Mucosa of rectum (tissue), 2 donors: ENCODE measurements around the gene TMEM89.

Source experiments
- H3K27ac ChIP-seq, 2 donors: one replicate each; pipeline ENCODE4 v1.7.0; 2013; ENCODE audit warnings: inconsistent platforms in 2 of 2, low read depth in 2 of 2, low read length in 2 of 2
- H3K27me3 ChIP-seq, 2 donors: one replicate each; pipeline ENCODE4 v1.7.0; 2013; ENCODE audit warnings: low read length in 2 of 2; ENCODE audit not compliant: control insufficient read depth in 2 of 2, insufficient read depth in 2 of 2
- H3K36me3 ChIP-seq, 2 donors: one replicate each; pipeline ENCODE4 v1.7.0; 2013; ENCODE audit warnings: low read length in 2 of 2; ENCODE audit not compliant: control insufficient read depth in 2 of 2, insufficient read depth in 2 of 2
- H3K4me1 ChIP-seq, 2 donors: one replicate each; pipeline ENCODE4 v1.7.0; 2013; ENCODE audit warnings: low read length in 2 of 2, mild to moderate bottlenecking in 1 of 2; ENCODE audit not compliant: control insufficient read depth in 2 of 2, insufficient read depth in 2 of 2
- H3K4me3 ChIP-seq, 2 donors: one replicate each; pipeline ENCODE4 v1.7.0; 2013; ENCODE audit warnings: low read length in 2 of 2
- H3K9ac ChIP-seq, 2 donors: one replicate each; pipeline ENCODE4 v1.7.0; 2013; ENCODE audit warnings: low read length in 2 of 2, low read depth in 1 of 2, mild to moderate bottlenecking in 1 of 2
- H3K9me3 ChIP-seq, 2 donors: one replicate each; pipeline ENCODE4 v1.7.0; 2013; ENCODE audit warnings: low read length in 2 of 2; ENCODE audit not compliant: control insufficient read depth in 2 of 2
- donor health status: healthy.
- donor health status: Normal muscosa, but diverticular disease.

TMEM89 gene

DNA sequence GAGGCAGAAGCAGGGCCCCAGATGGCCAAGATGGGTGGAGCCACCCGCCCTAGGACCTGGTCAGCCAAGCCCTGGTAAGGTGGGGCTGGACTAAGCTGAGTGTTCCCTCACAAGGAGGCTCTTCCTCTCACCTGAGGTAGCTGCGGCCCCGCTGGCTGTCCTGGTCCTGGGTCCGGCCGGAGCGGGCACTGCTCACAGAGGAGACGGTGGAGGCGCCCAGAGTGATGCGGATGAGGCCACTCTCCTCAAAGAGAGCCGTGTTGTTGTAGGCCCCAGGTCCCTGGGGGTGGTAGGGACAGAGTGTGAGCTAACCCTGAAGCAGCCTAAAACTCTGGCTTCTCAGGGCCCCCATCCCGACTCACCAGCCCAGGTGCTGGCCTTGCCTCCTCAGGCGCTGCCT lies 21.0 kb upstream of the TMEM89 start:
- H3K4me1 ChIP-seq, result no peaks in the 10 kb centered on the region
- H3K36me3 ChIP-seq, result no peaks in the 10 kb centered on the region
- no peaks in the 10 kb centered on the region for H3K9me3 ChIP-seq
- H3K27me3 ChIP-seq, result no peaks in the 10 kb centered on the region
- H3K4me3 ChIP-seq, result no peak overlapping the region
- H3K27ac ChIP-seq, result no peak overlapping the region
- H3K9ac ChIP-seq, result no peak overlapping the region

DNA sequence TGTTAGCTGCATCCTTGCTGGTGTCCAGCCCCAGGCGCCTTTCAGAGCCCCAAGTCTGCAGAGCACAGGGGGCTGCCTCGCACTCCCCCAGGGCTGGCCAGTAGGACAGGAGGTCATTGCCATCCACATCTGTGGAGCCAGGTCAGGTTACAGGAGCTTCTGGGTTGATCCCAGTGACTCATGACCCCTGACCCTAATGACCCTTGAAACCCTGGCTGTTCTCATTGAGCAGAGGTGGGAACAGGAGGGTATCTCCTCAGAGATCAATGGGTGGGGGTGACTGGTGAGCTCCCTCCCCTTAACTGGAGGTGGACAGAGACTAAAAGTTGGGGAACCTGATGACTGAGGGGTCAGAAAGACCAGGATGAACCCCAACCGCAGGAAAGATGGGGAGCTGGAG lies 19.8 kb upstream of the TMEM89 start:
- no peaks in the 10 kb centered on the region for H3K36me3 ChIP-seq
- H3K9me3 ChIP-seq, result no peaks in the 10 kb centered on the region

DNA sequence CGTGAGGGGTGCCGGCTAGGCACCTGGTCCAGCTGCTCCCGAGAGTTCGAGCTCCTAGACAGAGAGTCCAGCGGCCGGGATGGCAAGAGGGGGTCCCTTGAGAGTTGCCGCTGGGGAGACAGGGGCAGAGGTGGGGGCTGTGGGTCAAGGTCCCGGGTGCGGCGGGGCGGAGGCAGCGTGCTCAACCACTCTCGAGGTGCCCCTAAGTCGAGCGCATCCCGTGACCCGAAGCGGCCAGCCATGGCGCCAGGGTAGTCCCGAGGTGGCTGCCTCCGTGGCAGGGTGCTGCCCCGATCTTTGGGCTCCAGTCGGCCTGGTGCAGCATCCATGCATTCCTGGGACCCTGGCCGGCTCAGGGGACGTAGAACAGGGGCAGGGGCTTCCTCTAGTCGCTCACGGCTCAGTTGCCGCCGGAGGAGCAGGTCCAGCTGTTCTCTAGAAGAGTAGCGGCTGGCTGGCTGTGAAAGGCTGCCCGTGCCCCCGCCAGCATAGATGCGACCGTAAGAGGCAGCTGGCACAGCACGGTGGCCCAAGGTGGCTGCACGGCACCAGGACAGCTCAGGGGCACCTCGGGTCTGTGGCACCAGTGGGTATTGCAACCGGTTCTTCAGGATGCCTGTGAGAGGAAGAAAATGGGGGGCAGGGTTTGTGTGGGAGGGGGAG lies 18.5 kb upstream of the TMEM89 start:
- no peaks in the 10 kb centered on the region for H3K36me3 ChIP-seq
- H3K27ac ChIP-seq, result no peak overlapping the region
- no peak overlapping the region for H3K9ac ChIP-seq
- H3K9me3 ChIP-seq, result no peaks in the 10 kb centered on the region
- H3K4me1 ChIP-seq, result peaks cover 7 to 9% of the 10 kb centered on the region in 2 donors
- no peak overlapping the region for H3K4me3 ChIP-seq
- no peaks in the 10 kb centered on the region for H3K27me3 ChIP-seq

More for the DNA sequence above, 19.8 kb upstream of the TMEM89 start:
- H3K9ac ChIP-seq, result no peak overlapping the region
- H3K4me3 ChIP-seq, result no peak overlapping the region
- no peaks in the 10 kb centered on the region for H3K27me3 ChIP-seq
- H3K27ac ChIP-seq, result no peak overlapping the region
- H3K4me1 ChIP-seq, result peaks cover 0 to under 1% of the 10 kb centered on the region in 2 donors

GRCh38 chr3:48637305-48637704 lies 15.7 kb upstream of the TMEM89 start:
- H3K9ac ChIP-seq, result no peak overlapping the region
- no peak overlapping the region for H3K4me3 ChIP-seq
- peaks cover 17 to 19% of the 10 kb centered on the region in 2 donors for H3K4me1 ChIP-seq
- H3K9me3 ChIP-seq, result no peaks in the 10 kb centered on the region
- H3K27me3 ChIP-seq, result no peaks in the 10 kb centered on the region
- H3K36me3 ChIP-seq, result peaks cover 11 to 12% of the 10 kb centered on the region in 2 donors
- no peak overlapping the region for H3K27ac ChIP-seq

DNA sequence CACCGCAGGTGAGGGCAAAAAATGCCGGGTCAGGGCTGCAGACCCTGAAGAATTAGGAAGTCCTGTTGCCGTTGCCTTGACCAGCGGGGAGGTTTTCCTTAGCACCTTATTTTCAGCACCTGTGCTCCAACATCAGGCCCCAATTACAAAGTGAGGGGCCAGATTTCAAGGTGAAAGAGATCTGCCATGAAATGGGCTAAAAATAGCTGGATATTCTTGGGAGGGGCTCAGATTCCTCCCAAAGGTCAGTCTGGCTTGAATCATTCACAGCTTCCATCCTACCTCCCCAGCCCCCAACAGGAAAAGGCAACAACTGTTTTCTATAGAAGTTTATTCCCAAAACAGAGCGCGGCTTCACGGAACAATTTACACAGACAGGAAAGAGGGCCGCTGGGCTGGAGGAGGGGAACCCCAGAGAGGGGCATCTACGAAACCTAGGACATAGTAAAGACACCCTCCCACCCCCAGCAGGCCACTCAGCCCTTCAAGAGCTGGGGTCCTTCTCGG lies 14.6 kb upstream of the TMEM89 start:
- no peaks in the 10 kb centered on the region for H3K9me3 ChIP-seq
- peaks cover 19 to 22% of the 10 kb centered on the region in 2 donors for H3K36me3 ChIP-seq
- H3K27ac ChIP-seq, result peak overlapping the region; percentile 81 to 82
- peak overlapping the region; percentile 75 to 76 for H3K9ac ChIP-seq
- H3K27me3 ChIP-seq, result no peaks in the 10 kb centered on the region
- peak overlapping the region; percentile 68 to 84 for H3K4me3 ChIP-seq
- H3K4me1 ChIP-seq, result peaks cover 17 to 19% of the 10 kb centered on the region in 2 donors

DNA sequence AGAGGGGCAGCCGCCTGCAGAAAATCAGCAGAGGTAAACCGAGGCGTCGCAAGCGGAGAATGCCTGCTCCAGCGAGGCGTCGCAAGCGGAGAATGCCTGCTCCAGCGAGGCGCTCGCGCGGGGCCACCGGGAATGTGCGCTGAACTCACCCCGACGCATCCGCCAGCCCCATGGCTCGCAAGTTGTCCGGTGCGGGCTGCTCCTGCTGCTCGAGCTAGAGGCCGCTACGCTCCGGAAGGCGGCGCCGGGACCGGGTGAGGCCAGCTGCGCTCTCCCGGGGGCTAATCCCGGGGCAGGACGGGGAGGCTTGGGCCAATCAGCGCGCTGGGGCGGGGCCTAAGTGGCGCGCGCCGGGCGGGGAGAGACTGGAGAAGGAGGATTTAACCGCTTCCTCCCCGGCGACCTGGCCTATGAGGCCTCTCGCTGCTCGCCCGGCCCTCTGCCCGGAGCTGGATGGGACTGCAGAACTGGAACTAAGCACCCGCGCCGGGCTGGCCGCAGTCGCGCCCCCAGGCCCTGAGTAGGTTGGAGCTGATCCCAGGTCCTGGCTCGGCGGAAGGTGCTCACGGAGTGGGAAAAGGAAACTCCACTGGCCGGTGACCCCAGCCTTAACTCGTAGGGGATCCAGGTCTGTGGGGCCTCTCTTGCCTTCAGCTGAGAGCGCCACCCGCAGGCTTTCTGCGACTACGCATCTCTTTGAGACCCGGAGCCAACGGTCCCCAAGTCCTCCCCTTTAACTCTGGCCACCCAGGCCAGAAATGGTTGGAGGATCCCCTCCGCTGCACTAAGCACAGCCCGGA lies 13.9 kb upstream of the TMEM89 start, which contains the start of gene SLC26A6:
SLC26A6 (minus strand) TSS at position 240 of the 800 bp plus-strand sequence; CDS start at position 172, 68 bp downstream.
- Histone ChIP-seq H3K4me1 (peaks cover 17 to 19% of the 10 kb centered on the region in 2 donors), H3K36me3 (peaks cover 26 to 30% of the 10 kb centered on the region in 2 donors), H3K27me3 (no peaks in the 10 kb centered on the region), H3K27ac (peak within 1 kb of the TSS; percentile 81 to 82), H3K9ac (peak within 1 kb of the TSS; percentile 75 to 79), H3K9me3 (no peaks in the 10 kb centered on the region), H3K4me3 (peak within 1 kb of the TSS; percentile 68 to 84)

DNA sequence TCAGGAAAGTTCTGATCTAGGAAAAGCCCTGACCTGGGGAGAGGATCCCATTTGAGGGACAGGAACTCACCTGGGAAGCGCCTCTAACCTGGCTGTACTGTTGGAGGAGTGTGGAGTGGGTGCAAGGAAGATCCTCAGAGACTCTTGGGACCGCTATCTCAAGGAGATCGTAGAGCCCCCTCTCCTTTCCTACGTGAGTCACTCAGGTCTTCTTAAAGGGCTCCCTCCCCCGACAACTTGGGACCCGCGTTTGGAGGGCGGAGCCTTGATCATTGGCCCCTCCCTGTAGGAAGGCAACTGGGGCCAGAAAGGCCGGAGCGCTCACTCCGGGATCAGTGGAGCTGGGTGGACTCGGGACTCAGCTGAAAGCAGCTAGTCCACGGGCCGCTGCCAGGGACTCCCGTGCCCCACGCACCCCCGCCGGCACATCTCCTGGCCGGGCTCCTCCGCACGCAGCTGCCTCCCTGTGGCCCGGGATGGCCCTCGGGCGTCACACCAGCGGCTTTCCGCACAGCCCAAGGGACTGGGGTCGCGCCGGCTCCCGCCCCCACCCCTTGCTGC lies 13.2 kb upstream of the TMEM89 start:
- Histone ChIP-seq H3K27ac (peak overlapping the region; percentile 61 to 80), H3K9me3 (no peaks in the 10 kb centered on the region), H3K9ac (peak overlapping the region; percentile 75 to 79), H3K36me3 (peaks cover 32 to 37% of the 10 kb centered on the region in 2 donors), H3K4me3 (peak overlapping the region; percentile 68 to 84), H3K27me3 (no peaks in the 10 kb centered on the region), H3K4me1 (peaks cover 17 to 19% of the 10 kb centered on the region in 2 donors)

- Histone ChIP-seq H3K9ac (peak overlapping the region; percentile 75 to 79), H3K27me3 (no peaks in the 10 kb centered on the region), H3K27ac (no peak overlapping the region), H3K36me3 (peaks cover 38 to 41% of the 10 kb centered on the region in 2 donors), H3K4me1 (peaks cover 17 to 19% of the 10 kb centered on the region in 2 donors), H3K4me3 (peak overlapping the region; percentile 68 to 84), H3K9me3 (no peaks in the 10 kb centered on the region)
Observed at GRCh38 chr3:48633743-48634142, 12.2 kb upstream of the TMEM89 start.

- Histone ChIP-seq H3K27me3 (no peaks in the 10 kb centered on the region), H3K4me1 (peaks cover 17 to 19% of the 10 kb centered on the region in 2 donors), H3K9me3 (no peaks in the 10 kb centered on the region), H3K4me3 (no peak overlapping the region), H3K27ac (no peak overlapping the region), H3K36me3 (peaks cover 40 to 46% of the 10 kb centered on the region in 2 donors), H3K9ac (no peak overlapping the region)
Observed at GRCh38 chr3:48633256-48633655, 11.7 kb upstream of the TMEM89 start.
